Inflammatory macrophage treated with lipopolysaccharide for 1 hour (primary cell): Measurements from ENCODE around the gene SECISBP2L.
"Not testable (repeated sequence)": the region's sequence is repeated elsewhere in the genome, so short reads cannot be mapped to it uniquely, and the experiment has no call there.

Experiments
- DNase-seq, 2 donors: peaks; one replicate each; pipeline ENCODE4 v3.0.0-alpha.2; 2020 to 2022

The SECISBP2L gene

DNA sequence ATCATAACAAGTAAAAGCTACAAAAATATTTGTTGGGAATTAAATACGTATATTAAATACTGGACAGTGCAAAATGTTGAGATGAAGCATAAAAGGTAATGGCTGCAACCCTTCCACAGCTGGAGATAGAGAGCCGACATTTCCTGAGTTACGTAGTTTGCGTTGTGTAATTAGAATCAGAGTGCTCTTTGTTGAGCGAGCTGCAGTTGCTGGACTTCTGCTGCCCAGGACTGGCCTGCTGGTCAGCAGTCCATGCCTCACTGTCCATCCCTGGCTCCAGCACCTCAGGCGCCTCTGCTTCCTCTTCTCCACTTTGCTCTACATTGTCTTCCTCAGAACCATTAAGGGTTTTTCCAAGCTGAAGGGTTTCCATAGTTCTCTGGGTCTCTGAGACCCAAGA, 54.1 kb downstream of the SECISBP2L start:
- no peak for DNase-seq

DNA sequence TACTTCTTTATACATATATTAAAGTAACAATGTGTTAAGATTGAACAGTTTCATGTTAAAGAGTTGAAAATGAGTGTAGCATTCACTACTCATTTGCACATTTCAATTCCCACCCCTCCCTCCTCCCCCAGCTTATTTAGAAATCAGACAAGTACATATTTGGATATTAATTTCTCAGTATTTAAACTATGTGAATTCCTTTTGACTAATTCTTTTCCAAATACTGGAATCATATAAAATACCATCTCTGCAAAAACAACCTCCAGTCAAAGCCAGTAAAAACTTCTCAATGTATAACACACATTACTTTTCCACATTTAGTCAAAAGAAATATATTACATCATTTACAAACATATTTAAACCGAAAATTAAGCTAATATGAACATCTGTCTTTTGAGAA, 57.1 kb downstream of the SECISBP2L start:
- no peak for DNase-seq

DNA sequence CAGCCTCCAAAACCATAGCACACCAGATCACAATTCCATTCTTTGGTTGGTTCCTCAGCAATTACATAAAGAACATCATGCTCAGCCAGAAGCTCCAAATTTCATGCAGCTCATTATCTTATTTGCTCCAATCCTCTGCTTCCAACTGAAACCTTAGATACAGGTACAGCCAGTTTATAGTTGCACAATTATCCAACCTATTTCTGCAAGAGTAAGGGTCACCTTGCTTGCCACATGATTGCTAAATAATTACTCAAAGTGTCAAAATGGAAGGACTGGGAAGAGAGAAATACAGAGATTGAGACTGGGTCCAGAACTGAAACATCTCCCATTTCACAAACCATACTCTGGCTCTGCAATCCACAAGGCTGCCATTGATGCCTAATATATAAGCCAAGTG, 59.1 kb downstream of the SECISBP2L start:
- DNase-seq: no peak

DNA sequence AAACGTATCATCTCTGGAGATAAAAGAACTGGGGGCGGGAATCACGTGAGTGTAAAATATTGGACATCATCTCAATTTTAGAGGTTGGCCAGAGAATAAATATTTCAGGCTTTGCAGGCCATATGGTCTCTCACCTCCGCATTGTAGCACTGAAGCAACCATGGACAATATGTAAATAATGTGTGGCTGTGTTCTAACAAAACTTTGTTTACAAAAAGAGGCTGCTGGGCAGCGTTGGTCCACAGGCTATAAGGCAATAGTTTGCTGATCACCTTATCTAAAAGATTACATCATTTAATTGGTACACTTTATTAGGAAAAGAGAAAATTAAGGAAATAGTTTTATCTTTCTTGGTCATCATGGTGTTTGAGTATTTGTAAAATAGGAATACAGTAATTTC, 60.0 kb downstream of the SECISBP2L start:
- DNase-seq: no peak

DNA sequence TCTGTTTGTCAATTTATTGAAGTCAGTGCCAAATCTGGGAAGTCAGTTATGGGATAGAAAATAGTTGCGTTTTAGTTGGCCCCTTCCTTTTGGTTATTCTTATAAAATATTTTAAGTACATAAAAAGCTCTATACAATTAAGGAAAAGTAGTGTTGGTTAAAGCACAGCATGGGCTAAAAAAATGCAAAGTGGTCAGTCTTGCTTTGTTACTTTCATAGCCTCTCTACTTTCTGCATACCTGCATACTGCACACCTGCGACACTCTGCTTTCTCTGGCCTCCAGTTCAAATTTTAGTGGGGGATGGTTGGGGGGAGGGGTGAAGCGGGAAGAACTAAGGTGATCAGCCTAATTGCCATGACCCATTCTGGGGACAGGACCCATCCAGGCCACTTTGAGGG, 60.7 kb downstream of the SECISBP2L start:
- DNase-seq: no peak

DNA sequence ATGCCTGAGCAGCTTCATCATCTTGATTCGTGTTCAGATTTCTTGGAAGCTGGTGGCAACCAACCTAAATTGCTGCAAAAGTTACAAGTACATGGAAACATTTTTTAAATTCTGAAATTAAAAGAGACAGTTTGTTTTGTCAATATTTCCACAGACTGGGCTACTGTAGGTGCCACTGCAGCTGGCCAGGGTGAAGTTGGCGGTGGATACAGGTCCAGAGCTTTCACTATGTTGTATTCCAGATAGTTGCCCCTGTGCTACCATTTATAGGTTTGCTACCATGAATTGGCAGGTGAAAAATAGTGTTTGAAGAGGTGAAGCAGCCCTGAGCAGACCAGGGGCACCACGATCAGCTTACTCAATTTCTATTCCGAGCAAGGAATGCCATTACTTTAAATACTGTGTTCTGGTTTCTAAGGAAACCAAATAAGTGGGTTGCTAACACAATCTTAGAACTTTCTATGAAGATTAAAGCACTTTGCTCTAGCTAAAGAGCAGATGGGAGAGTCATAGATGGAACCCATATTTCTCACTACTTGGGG, 61.4 kb downstream of the SECISBP2L start:
- DNase-seq: no peak

DNA sequence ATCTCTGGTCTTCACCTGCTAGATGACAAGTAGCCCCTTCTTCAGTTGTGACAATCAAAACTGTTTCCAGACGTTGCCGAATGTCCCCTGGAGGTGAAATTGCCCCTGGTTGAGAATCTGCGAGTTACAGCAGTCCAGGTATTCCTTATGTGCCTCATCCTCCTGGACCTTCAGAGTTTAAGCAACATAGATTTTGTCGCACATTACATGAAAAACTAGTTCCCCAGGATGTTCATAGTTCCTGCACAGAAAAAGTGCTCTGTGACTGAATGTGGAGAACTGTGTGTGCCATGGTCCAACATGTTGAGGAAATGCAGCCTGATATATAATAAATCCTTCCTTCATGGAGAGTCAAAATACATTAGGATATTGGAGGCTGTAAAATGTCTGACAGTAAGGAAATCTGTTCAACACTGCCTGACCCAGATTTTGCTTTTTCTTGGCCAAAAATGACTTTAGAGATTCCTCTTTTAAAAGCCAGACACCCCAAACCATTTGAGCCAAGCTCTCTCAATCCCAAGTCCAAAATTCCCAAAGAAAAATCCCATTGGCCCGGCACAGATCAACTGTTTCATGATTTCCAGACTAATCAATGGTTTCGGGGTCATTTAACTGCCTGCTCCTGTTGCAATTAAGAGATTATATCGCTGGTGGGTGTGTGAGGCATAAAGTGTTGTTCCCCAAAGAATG, 62.1 kb downstream of the SECISBP2L start:
- no peak for DNase-seq

DNA sequence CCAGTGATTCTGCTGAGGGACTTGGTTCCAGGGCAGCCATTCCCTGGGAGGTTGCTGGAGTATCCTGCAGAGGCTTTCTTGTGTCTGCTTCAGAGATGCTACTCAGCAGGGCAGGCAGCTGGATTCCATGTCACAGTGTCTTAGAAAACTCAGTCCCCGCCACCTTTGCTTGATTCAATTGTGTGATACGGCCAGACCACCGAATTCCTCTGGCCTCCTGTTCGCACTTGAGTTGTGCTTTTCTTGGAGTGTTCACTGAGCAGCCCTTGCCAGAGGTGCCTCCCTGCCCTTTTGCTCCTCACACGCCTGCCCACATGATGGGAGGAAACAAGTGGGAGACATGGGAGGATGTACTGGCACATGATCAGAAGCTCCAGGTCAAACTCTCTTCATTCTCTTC, 62.9 kb downstream of the SECISBP2L start:
- DNase-seq: no peak

DNA sequence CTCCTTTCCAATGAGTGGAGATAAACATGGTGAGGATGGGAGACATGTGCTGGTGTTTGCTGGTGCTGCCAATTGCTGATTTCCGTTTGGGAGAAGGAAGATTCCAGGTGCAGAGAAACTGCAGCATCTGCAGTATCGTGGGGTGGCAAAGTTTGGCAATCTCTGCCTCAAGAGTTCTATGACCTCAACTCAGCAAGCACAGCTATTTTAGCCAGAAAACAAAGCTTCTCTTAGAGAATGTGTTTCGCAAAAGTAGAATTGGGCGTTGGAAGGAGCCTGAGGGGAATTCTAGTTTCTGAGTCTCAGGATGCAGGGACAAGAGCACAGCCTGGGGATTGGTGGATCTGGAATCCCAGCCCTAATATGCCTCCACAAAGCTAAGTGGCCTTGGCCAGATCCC, 64.3 kb downstream of the SECISBP2L start:
- DNase-seq: no peak

DNA sequence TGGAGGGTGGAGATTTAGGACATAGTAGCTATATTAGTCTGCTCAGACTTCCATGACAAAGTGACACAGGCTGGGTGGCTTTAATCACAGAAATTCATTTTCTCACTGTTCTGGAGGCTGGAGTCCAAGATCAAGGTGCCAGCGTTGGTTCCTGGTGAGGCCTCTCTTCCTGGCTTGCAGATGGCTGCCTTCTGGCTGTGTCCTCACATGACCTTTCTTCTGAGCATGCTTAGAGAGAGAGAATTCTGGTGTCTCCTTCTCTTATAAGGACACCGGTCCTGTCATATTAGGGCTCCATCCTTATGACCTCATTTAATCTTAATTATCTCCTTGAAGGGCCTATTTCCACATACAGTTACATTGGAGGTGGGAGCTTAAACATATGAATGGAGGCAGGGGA, 67.6 kb downstream of the SECISBP2L start:
- DNase-seq: no peak

DNA sequence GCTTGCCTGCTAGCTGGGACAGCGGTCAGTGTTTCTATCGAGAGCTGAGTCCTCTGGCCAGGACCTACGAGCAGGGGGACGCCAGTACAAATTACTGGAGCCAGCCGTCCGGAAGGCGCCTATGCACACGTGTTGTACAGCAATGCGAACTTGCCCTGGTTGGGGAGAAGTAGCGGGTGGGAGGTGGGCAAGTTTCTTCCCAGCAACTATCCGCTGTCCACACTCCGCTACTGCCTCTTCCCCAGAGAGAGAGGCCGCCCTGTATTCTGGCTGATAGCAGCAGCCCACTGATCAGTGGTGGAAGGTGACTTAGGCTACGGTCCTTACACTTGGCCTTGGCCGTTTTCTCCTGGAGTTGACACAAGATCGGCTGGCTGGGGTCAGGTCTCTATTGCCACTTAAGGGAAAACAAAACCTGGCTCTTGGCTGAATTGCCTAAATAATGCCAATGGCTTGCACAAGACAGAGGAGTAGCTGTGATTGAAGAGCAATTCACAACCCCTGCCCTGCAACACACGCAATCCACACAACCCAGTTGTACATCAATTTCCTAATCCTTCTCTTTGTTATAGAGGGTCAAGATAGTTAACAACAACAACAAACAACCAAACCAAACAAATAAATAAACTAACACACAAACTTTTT, 69.7 kb downstream of the SECISBP2L start:
- DNase-seq: no peak

DNA sequence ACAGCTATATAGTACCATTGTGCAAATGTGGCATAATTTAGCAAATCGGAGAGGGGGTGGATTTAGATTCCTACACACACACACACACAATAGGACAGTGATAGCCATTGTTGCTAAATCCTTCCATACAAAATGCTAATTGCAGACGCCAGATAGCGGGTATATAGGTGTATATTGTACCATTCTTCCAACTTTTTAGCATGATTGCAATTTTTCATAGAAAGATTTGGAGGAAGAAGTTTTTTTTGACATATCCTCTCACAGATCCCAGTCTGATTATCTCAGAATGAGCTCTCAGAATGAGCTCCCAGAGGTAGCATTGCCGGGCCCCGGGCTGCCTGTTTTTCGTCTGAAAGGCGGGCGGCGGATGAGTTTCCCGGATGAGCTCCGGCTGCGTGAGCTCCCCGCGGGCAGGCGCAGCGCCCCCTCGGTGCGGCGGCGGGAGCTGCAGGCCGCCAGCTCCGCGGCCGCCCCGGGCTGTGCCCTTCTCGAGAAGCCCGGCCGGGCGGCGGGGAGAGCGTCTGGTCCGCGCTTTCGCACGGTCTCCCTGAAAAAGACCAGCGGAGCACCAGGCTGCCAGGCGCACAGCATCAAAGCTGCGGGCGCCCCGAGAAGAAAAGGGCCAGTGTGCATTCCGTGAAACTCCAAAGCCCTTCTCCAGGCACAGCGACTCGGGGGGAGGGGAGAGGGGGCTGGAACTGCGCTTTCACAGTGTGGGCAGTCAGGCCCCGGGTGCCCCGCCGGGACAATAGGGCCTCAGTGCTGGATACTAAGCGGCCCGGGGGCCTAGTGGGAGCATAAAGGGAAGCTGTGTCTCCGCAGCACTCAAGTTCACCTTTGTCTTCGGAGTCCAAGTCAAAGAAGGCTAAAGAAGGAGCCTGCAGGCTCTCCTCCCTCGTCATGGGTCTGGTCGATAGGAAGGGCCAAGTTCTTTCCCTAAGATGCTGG, 70.5 kb downstream of the SECISBP2L start:
- DNase-seq: peak; percentile 60 to 83

DNA sequence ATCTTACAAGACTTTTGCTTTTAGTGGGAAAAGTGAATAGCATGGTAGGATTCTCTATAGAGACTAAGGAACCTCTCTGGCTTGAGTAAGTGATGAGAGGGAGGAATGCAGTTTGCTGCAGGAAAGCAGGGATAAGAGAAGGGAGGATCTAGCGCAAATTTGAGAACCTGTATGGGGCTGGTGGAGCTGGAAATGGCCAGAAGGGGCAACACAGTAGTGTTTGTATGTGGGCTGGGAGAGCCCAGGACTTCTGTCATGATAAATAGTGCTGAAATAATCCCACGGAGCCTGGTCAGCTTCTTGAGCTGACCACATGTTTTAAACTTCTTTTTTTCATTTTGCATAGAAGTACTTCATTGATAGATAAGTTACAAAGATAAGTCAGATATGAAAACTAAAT, 71.4 kb downstream of the SECISBP2L start:
- DNase-seq: no peak

DNA sequence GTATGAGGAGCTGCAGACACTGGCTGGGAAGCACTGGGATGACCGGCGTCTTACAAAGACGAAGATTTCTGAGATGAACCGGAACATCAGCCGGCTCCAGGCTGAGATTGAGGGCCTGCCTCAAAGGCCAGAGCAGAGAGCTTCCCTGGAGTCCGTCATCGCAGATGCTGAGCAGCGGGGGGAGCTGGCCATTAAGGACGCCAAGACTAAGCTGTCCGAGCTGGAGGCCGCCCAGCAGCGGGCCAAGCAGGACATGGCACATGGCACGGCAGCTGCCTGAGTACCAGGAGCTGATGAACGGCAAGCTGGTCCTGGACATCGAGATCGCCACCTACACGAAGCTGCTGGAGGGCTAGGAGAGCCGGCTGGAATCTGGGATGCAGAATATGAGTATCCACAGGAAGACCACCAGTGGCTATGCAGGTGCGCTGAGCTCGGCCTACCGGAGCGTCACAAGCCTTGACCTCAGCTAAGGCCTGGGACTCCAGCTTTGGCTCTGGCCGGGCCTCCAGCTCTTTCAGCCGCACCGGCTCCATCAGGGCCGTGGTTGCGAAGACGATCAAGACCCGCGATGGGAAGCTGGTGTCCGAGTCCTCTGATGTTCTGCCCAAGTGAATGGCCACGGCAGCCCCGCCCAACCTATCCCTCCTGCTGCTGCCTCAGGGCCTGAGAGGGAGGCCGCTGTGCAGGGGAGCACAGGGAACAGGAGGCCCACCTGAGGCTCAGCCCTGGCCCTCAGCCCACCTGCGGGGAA, 73.3 kb downstream of the SECISBP2L start:
- DNase-seq: no peak

DNA sequence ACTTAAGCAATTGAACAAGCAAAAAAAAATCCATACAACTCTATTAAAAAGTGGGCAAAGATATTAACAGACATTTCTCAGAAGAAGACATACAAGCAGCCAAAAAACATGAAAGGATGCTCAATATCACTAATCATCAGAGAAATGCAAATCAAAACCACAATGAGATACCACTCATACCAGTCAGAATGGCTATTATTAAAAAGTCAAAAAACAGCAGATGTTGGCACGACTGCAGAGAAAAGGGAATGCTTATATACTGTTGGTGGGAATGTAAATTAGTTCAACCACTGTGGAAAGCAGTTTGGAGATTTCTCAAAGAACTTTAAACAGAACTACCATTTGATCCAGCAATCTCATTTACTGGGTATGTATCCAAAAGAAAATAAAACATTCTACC, 75.3 kb downstream of the SECISBP2L start:
- DNase-seq: not testable (repeated sequence)

DNA sequence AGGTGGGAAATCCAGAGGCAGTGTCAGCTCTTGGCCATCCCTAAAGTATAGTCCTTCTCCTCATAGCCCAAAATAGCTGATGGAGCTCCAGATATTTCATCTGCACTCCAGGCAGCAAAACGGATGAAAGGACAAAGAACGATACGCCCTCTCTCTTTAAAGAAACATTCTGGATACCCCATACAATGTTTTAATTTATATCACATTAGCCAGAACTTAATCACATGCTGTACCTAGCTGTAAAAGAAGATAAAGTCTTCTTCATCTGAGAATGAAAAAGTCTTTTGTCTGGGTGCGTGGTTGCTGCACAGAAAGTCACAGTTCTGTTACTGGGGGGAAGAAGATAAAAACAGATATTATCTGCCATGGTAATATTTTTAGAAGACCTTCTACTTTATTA, 78.2 kb downstream of the SECISBP2L start:
- DNase-seq: no peak

DNA sequence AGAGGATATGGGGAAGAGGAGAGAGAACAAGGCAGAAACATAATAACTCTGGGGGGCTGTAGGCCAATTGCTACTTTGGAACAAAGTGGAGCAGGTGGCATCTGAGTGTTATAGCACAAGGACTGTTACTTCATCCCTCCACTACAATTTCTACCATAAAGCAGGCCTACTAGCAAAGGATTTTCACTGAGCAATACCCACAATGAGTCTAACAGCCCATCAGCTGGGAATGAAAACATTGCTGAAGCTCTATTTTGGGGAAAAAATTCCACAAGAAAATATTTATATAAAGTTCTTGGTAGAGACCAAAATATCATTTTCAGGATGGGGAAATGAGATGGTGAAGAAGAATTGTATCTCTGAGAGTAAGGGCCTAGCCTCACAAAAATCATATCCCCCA, 78.9 kb downstream of the SECISBP2L start:
- no peak for DNase-seq

DNA sequence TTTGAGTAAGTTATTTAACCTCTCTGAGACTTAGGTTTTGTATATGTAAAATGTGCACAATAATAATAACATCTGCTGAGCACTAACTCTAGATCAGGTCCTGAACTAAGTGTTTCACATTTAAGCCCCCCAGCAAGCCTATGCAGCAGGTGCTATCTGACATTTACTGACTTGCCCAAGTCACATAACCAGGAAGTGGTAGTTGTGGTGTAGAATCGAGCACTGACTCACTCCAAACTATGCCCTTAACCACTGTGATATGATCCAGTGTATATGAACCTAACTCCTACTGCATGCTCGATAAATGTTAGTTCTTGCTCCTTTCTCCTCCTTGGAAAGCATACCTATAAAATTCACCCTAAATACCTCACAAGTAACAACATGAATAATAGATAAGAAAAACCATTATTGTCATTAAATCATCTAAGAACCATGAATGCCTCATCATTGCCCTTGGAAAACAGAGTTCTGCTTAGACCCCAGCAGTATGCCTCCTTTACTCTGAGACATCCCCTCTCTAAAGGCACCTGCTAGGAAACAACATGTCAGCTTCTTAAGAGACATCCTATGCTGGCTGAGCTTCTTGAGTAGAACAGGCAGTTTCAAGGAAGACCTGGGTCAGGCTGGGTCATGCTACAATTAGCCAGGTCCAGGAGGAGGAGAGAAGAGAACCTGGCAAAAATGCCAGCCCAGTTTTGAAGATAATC, 79.5 kb downstream of the SECISBP2L start:
- DNase-seq: no peak

DNA sequence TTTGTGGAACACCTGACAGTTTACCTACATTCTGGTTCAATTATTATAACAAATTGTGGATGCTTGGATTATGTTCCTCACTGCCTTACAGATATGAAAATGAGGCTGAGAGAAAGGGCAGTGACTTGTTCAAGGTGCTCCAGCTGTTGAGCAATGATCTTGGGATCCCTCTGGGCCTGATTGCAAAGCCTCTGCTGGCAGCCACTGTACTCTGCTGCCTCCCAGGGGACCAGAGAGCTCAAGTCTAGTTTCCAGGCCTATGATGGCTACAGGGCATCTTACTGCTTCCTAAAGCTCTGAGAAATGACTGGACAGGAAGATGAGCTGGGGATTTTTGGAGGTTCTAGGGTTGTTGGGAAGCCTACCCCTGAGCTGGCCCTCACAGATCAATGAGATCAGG, 80.3 kb downstream of the SECISBP2L start:
- no peak for DNase-seq

DNA sequence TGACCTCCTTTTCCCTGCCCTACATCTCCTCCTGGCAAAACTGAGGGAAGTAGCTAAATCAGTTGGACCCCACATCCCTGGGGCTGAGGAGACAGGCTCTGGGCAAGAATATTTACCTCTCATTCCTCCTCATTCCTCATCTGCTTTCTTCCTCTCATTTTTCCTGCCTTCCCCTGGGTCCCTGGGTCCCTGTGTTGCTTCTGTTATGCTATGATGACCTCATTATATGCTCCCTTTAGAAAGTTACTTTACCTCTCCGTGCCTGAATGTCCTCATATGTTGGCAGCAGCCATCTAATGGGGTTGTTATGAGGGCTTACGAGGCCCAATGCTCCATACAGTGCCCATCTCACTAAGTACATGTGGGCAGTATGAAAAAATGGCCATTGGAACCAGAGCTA, 81.3 kb downstream of the SECISBP2L start:
- no peak for DNase-seq

DNA sequence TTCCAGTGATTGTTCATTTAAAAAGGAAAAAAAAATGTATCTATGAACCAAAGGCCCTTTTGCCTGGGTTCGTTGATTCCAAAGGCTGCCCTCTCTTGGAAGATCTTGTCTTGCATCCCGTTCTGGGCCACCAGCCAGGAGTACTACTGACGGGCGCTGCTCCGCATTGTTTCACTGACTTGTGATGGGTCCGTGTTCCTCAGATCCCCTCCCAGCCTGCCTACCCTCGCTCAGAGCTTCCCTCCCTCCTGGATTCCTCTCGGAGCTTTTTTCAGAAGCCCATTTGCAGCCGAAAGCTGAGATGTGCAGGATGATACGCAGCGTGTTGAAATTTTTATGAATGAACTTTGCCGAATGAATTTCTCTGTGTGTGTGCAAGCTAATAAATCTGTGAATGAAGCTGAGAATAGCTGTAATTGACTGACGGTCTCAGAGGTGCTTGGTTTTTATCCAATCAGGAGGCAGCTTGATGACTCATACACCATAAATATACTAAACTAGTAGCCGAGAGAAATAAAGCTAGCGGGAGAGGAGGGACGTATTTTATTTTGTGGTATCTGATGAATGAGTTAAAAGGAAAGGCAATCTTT, 82.6 kb downstream of the SECISBP2L start, which contains the start of gene SHC4:
Gene SHC4 (minus strand): TSS at position 396 of the 590 bp plus-strand sequence. CDS start 904 bp downstream, outside the sequence.
- DNase-seq: peak; percentile 8 to 18
